Measurements from ENCODE around the gene GPR31. TPM values are rescaled to one million over a fixed set of nuclear protein-coding genes. Genes with fewer than 3 reads are reported as not detected.

GPR31 gene
- total RNA-seq, 1 experiment from 2014 or later = not detected

GRCh38 chr6:167137881-167138280 lies 19.9 kb downstream of the GPR31 start:
- no peak for DNase-seq
- no TSS peak for BruUV-seq (replicated peaks)
- POLR2A ChIA-PET (ENCODE audit: unreplicated experiment) = no interaction called here
- H2AFZ ChIP-seq = no peak overlapping the region
- no peaks in the 10 kb centered on the region for H3F3A ChIP-seq (ENCODE audit: insufficient read depth, low read depth)
- no peaks in the 10 kb centered on the region for H3K4me1 ChIP-seq (replicated peaks; ENCODE audit: insufficient read depth)
- H3K4me3 ChIP-seq = no peak overlapping the region
- no peak for TF ChIP-seq EZH2 (IDR thresholded peaks at IDR 0.05; ENCODE audit: low read depth)
- no peak for TF ChIP-seq CTCF (conservative IDR thresholded peaks at IDR 0.05)
- H3K9me2 ChIP-seq (ENCODE audit: insufficient read depth) = no peaks in the 10 kb centered on the region
- H3K36me3 ChIP-seq (ENCODE audit: low read depth) = no peaks in the 10 kb centered on the region
- H3K4me2 ChIP-seq = no peak overlapping the region
- H4K20me1 ChIP-seq (ENCODE audit: insufficient read depth) = no peaks in the 10 kb centered on the region
- no peaks in the 10 kb centered on the region for H3K79me2 ChIP-seq (ENCODE audit: low read depth)
- H3K9me3 ChIP-seq (ENCODE audit: insufficient read depth, low read depth) = no peaks in the 10 kb centered on the region; the same call in 1 of the 2 replicates
- CTCF ChIA-PET = no interaction called here
- intact Hi-C loops (cut with micrococcal nuclease; ENCODE audit: unreplicated experiment) = no loop called here
- no peak overlapping the region for H3K27ac ChIP-seq
- peaks cover 84% of the 10 kb centered on the region for H3K27me3 ChIP-seq (ENCODE audit: insufficient read depth, low read depth)

- DNase-seq = no peak
- Histone ChIP-seq H2AFZ (no peak overlapping the region), H3K27ac (no peak overlapping the region), H3K27me3 (ENCODE audit: insufficient read depth, low read depth) (peaks cover 91% of the 10 kb centered on the region), H3K9me2 (ENCODE audit: insufficient read depth) (no peaks in the 10 kb centered on the region), H3K9me3 (ENCODE audit: insufficient read depth, low read depth) (no peaks in the 10 kb centered on the region; the same call in 1 of the 2 replicates), H3K79me2 (ENCODE audit: low read depth) (no peaks in the 10 kb centered on the region), H3F3A (ENCODE audit: insufficient read depth, low read depth) (no peaks in the 10 kb centered on the region), H3K4me3 (no peak overlapping the region), H4K20me1 (ENCODE audit: insufficient read depth) (no peaks in the 10 kb centered on the region), H3K4me1 (replicated peaks; ENCODE audit: insufficient read depth) (no peaks in the 10 kb centered on the region), H3K4me2 (no peak overlapping the region), H3K36me3 (ENCODE audit: low read depth) (no peaks in the 10 kb centered on the region)
- intact Hi-C loops (cut with micrococcal nuclease; ENCODE audit: unreplicated experiment) = no loop called here
- ChIA-PET POLR2A (ENCODE audit: unreplicated experiment) (no interaction called here), CTCF (no interaction called here)
- no peak for TF ChIP-seq EZH2 (IDR thresholded peaks at IDR 0.05; ENCODE audit: low read depth)
- TF ChIP-seq CTCF (conservative IDR thresholded peaks at IDR 0.05) = no peak
- no TSS peak for BruUV-seq (replicated peaks)
Measured at GRCh38 chr6:167137081-167137480, 20.7 kb downstream of the GPR31 start.

- CTCF ChIA-PET = no interaction called here
Measured at GRCh38 chr6:167136376-167136775, 21.4 kb downstream of the GPR31 start.

More at GRCh38 chr6:167136376-167136775, 21.4 kb downstream of the GPR31 start:
- POLR2A ChIA-PET (ENCODE audit: unreplicated experiment) = no interaction called here
- BruUV-seq (replicated peaks) = no TSS peak
- no peaks in the 10 kb centered on the region for H3K36me3 ChIP-seq (ENCODE audit: low read depth)
- no peak overlapping the region for H2AFZ ChIP-seq
- H3K4me2 ChIP-seq = no peak overlapping the region
- peaks cover 93% of the 10 kb centered on the region for H3K27me3 ChIP-seq (ENCODE audit: insufficient read depth, low read depth)
- no peak overlapping the region for H3K4me3 ChIP-seq
- H3K4me1 ChIP-seq (replicated peaks; ENCODE audit: insufficient read depth) = no peaks in the 10 kb centered on the region
- no peaks in the 10 kb centered on the region for H3F3A ChIP-seq (ENCODE audit: insufficient read depth, low read depth)
- no peaks in the 10 kb centered on the region for H4K20me1 ChIP-seq (ENCODE audit: insufficient read depth)
- H3K79me2 ChIP-seq (ENCODE audit: low read depth) = no peaks in the 10 kb centered on the region
- H3K9me3 ChIP-seq (ENCODE audit: insufficient read depth, low read depth) = no peaks in the 10 kb centered on the region; the same call in 1 of the 2 replicates
- TF ChIP-seq EZH2 (IDR thresholded peaks at IDR 0.05; ENCODE audit: low read depth) (no peak), CTCF (conservative IDR thresholded peaks at IDR 0.05) (no peak)
- no peak overlapping the region for H3K27ac ChIP-seq
- DNase-seq = no peak
- intact Hi-C loops (cut with micrococcal nuclease; ENCODE audit: unreplicated experiment) = no loop called here
- no peaks in the 10 kb centered on the region for H3K9me2 ChIP-seq (ENCODE audit: insufficient read depth)
